ENCODE results near the gene ABTB1.

ABTB1 gene

DNA sequence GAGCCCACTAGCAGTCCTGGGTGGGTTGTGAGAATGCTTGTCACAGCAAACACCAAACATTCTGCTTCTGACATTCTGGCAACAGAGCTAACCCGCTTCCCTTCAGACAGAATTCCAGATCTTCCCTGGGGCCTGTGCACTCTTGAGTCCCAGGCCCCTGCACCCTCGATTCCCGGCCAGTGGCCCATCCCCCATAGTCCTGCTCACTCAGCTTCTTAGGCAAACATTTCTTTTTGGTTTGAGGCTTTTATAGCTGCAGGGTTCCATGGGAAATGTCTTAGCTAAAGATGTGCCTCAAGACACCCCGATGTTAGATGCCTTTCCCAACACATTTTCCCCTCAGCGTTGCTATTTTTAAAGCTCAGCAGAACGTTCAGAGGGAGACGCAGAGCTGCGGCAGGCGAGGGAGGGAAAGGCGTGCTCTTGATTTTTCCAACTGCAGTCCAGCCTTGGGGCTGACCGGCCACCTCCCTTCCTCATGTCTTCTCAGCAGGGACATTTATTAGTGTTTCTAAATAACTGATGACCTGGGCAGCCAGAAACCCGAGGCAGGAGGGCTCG lies 35.2 kb downstream of the ABTB1 start:
- DNase-seq = no peak

DNA sequence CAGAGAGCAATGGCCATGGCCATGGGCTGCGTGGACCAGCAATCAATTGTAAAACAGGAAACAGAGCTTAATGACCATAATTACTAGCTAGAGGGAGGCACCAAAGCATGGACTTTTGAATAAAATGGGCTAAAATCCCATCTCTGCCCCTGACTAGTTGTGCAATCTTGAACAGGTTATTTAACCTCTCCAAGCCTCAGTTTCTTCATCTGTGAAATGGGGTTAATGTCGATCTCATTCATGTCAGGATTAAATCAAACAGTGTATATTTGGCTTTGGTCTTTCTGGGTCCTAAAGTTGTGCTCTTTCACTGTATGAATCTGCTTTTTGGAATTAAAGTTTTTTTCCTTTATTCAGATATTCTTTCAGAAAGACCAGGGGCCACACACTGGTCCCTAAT lies 36.1 kb downstream of the ABTB1 start:
- no peak for DNase-seq

DNA sequence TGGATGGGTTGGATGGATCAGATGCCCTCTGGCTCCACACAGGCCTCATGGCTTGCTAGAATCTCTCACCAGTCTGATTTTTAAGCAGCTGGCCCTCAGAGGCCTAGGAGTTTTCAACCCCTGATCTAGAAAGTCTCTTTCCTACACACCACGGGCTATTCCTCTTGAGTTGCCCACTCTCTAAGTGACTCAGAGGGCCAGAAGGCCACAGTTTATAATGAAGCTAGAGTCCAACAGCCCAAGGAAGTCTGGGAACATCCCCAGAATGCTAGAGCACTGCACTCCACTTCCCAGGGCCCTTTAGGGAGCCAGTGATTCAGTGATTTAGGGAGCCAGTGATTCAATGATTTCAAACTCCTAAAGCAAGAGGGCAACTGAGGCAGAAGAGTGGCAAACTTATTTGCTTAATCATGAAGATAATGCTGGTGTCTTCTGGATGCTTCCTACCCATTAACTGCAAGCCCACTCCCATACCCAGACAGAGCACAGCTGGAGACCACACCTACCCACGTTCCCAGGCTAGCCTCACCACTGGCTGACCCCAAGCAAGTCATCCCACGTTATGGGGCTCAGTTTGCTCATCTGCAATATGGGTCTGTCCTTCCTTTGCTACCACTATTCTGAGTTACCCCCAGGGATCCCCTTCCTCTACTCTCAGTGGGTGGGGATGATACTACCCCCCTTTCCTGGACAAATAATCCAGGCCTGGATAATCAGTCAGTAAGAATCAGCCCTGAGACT lies 36.7 kb downstream of the ABTB1 start:
- DNase-seq = no peak

DNA sequence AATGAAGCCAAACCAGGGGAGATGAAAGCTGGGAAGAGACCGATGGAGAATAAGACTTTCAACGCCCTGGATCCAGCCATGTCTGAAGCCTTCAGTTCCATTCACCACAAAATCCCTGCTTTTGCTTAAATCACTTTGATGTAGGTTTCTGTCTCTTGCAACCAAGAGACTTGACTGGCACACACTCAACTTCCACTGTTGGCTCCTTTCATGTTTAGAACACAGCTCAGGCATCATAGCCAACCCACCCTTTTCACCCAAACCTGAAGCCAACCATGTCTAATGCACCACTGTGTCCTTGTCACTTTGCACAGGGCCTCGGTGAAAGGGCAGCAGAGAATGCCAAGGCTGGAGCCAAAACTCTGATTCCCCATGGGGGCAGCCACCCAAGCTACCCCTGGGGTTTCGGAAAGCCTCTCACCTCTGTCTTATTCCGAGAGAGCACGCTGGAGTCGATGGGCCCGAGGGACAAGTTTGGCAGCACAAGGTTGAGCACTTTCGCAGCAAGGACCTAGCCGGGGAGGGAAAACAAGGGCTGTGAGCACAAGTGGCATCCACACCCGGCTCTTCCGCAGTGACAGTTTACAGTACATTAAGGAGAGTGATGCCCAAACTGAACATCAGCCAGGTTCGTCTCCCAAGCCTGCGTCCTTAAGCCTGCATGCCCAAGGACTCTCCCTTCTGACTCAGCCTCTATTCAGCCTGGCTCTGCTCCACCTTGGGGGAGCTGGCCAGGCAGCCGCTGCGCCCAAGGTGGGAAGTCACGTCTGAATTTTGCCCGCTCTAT lies 37.6 kb downstream of the ABTB1 start:
- no peak for DNase-seq

DNA sequence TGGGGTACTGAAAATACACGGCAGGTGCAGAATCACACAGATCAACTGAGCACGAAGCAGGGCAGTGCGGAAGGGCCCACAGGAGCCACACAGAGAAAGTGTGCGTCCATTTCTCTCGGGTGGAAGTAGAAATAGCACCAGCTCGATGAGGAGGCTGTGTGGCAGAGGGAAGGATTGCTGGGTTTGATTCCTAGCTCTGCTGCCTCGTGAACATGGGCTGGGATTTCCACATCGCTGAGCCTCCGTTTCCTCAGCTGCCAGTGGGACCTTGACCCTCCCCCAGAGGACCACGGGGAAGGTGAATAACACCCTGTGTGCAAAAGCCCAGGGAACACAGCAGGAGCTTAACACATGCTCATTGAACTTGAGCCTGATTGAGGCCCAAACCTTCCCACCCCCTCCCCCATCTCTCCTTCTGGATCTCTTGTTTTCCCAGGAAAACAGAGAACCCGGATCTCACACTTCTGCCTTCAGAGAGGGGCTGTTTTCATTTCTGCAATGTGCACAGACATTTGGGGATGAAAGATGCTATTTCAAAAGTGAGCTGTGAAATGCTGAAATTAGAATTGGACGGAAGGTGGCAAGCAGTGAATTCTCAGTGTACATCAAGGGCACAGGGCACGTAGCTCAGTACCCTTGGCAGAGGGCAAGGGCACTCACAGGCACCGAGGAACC lies 38.4 kb downstream of the ABTB1 start:
- DNase-seq = no peak

DNA sequence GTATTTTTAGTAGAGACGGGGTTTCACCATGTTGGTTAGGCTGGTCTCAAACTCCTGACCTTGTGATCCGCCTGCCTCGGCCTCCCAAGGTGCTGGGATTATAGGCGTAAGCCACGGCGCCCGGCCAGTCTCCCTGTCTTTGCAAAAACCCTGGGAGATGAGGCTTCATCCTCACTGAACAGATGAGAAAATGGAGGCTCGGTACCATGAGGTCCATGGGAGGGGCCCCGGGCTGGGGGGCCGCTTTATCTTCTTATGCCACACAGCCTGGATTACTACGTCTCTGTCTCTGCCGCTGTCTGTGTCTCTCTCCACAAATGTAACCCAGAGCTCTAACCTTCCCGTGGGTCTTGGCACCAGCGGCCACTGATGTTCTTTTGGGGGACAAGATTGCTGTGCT lies 39.1 kb downstream of the ABTB1 start:
- DNase-seq = no peak

DNA sequence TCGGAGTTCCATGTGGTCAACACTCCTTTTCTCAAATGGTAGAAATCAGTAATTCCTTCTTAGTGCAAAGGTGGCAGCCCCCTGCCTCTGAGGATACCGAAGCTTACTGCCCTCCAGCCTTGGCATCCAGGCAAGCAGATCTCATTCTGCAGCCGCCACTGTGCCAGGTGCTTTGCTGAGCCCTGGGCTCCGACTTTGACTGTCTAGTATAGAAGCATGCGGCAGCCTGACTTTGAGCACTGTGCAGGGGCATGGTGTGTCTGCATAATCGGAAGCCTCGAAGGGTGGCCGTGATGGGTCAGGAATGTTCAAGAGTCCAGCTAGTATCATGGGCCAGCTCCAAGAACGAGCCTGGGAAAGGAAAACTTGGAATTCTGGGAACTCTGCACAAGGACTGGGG lies 39.7 kb downstream of the ABTB1 start:
- DNase-seq = no peak

DNA sequence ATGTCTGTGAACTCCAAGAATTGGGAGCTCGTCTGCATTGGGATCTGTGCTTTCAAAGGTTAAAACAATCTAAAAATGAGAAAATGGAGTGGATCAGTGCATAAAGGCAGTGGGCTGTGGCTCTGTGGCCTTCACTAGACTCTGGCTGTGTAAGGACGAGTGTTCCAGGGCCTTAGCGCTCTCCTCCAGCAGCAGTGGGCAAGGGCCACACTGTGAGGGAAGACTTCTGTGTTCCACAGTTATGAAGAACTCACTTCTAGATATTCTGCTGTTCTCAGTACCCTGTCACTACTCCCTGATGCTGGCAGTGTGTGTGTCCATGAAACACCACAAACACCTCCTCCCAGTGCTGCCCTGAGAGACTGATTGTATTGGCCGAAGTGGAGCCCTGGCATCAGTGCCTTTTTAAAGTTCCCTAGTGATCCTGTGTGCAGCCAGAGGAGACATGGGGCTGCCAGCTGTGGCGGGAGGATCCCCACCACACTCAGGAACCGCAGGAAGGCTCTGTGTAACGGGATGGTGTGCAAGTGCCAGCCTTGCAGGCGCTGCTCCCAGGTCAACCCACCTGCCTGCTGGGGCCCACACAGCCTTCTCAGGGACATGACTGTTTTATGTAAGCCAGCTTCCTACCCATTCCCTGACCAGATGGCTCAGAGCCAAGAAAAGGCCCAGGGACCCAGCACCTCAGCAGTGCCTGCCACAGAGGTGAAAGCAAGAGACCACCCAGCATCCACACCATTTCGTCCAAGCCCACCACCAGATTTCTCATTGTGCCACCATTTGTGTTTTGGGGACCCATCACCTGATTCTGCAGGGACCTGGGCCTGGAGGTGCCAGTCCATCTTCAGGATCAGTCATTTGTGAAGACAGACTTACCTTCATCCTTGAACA lies 40.4 kb downstream of the ABTB1 start:
- no peak for DNase-seq

DNA sequence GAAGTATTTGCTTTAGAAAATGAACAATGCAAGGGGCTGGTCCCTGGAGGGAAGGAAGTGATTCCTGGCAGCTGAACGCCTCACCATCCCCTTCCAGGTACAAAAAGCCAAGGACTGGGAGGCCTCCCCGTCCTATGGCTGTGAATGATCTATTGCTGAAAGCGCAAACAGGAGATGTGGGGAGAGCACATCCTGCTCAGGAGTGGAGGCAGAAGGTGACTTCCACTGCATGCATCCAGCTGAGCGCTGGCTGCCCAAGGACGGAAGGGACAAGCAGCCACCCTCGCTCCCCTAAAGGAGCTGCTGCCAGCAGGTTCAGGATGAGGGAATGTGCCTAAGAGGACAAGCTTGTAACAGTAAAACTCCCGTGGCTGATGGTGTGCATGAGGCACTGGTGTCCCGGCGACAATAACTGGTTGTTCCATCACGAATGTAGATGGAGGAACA lies 41.4 kb downstream of the ABTB1 start:
- no peak for DNase-seq

DNA sequence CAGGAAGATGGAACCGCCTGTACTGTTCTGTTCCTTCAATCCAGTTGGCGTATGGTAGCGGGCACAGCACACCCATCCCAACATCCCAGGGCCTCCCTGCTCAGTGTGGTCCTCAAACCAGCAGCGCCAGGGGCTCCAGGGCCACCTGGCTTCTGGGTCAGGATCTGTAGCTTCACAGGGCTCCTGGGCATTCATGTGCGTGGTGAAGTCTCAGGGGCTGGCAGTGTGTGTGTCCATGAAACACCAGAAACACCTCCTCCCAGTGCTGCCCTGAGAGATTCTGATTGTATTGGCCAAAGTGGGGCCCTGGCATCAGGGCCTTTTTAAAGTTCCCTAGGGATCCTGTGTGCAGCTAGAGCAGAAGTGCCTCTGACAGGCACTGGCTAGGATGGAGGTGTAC lies 42.1 kb downstream of the ABTB1 start:
- DNase-seq = no peak

DNA sequence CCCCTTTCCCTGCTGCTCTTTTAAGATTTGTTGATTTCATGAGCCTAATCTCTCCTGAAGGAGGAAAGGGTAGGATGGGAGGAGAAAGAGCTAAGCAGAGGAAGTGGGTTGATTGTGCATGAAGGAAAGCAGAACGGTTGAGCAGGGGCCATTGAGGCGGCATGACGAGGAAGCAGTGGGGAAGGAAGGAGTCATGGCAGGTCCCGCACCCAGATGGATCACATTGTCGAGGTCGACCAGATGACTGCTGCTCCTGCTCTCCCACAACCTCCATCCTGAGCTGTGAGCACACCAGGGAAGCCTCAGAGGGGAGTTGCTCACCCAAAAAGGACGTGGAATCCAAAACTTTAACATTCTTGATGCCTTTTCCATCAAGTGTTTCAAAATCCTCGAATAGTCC lies 42.8 kb downstream of the ABTB1 start:
- no peak for DNase-seq

DNA sequence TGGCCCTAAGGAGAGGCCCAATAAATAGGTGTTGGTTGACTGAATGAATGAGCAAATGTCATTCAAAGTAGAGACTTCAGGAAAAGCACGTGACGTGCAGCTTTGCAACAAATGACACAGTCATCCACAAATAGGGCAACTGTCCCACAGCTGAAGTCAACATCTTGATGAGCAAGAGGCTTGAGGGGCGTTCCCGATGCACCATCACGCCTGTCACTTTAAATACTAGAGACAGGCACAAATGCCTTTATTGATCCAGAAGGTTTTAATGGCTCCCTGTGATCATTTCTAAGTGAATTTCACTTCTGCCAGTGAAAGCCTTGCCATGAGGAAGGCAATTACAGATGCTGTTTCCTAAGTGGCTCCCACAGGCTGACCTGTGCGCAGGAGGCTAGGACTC lies 43.6 kb downstream of the ABTB1 start:
- no peak for DNase-seq

DNA sequence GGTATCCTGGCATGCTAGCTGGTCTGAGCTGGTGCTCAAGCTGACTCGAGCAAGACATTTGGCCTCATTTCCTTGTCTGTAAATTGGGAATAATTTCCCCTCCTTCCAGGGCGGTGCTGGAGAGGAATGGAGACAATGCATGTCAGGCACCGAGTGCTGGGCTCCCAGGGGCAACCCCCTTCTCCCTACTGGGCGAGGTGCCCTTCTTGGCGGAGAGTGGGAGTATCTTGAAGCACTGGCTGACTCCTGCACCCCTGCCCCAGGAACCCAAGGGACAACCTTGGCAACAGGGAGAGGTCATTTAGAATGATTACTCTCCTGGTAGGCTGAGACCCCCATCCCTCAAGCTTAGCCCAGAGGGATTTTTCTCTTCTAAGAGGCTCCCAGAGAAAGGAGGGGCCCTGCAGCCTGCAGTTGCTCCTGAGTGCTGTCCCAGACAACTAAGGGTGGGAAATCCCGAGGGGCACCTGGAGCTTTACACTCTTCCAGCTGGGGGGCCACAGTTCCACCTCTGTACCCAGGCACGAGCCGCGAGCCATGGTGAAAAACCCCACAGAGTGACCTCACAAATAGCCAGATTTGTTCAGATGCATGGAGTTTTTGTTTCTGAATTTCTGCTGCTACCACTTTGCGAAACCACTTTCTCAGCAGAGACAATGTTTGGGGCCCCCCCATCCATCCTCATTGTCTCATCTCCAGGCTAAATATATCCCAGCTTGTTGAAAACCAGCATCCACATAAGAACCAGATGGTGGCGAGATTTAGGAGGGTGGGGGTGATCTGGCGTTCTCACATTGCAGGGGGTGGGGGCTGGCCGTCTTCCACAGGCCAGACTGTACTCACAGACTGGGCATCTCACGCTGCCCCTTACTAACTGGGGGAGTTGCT lies 44.8 kb downstream of the ABTB1 start:
- DNase-seq = no peak

DNA sequence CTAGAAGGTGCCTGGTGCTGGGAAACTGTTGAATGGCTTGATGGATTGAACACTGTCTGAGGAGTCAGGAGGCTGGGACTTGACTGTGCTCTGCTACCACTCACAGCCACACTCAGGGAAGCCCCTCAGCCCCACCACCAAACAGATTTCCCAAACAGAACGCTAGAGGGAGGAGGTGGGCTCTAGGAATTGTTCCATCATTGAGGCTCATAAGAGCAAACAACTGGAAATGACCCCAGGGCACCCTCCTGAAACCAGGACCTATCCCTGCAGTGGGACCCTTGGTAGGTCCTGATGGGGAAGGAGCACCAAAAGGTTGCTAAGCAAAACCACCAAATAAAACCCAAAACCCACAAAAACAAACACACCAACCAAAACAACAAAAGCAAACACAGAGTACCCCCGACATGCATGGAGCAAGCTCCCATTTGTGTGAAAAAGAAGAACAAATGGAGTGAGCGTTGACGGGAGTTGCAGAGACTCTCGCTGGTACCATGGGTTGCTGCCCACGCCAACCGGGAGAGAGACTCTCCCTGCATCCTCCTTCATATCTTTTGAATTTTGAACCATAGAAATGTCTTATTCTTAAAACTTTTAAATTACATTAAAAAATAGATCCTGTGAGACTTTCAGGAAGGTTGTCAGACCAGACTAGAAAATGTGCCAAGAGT lies 45.6 kb downstream of the ABTB1 start:
- DNase-seq = no peak

DNA sequence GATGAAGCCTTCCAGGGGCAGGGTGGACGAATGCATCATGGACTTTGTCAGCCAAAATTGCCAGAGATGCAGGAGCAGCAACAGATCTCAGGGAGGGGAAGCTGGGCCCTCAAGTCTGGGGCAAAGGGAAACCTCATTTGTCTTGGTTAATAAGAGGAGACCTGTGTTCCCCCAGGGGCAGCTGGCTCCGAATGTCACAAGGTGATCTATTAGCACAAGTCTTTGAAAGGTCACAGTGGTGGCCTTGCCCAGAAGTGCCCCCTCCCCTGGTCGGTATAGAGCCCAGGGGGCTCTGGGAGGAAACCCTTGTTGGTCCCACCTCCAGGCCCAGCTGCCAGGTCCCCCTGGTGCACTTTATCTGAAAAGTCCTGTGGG lies 46.2 kb downstream of the ABTB1 start:
- no peak for DNase-seq

DNA sequence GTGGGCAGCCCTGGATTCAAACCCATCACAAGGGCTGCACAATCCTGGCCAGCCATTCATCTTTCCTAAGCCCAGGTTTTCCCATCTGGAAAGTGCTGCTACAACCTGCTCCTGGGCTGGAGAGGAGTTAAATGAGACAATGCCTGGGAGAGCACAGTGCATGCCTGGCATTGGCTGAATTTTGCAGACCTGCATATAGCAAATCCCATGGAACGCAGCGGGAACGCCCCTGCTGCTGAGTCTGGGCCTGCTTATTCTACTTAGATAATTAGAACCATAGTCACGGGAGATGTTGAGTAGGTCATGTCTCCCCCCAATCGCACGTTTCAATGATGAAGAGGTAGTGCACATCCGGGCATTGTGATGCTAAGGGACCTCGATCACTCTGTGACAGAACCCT lies 46.6 kb downstream of the ABTB1 start:
- no peak for DNase-seq

DNA sequence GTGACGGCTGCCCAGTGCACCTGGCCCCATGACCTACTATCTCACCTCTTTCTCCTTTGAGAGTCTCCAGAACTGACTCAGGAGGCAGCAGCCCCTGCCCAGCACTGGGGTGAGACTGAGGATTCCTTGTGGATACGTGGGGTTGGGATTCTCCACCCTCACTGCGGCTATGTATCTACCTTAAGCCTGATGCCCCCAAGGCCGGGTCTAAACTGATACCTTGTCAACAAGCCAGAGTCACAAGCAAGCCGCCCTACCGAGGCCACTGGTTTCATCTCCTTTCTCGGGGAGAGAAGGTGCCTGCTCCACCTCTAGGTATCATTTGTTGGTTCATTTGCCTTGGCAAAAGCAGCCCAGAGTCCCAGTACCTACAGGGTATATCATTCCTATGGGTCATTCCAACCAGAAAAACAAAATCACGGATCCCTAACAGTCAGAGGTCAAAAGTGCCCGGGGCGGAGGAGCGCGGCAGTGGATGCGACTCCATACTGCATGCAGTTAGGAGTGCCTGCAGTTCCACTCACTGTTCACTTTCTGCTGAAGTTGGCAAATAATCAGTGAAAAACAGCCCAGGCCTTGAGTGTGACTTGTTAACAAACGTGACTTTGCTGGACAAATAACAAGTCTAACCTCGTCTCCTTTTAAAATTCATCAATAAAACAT lies 47.5 kb downstream of the ABTB1 start:
- DNase-seq = no peak

DNA sequence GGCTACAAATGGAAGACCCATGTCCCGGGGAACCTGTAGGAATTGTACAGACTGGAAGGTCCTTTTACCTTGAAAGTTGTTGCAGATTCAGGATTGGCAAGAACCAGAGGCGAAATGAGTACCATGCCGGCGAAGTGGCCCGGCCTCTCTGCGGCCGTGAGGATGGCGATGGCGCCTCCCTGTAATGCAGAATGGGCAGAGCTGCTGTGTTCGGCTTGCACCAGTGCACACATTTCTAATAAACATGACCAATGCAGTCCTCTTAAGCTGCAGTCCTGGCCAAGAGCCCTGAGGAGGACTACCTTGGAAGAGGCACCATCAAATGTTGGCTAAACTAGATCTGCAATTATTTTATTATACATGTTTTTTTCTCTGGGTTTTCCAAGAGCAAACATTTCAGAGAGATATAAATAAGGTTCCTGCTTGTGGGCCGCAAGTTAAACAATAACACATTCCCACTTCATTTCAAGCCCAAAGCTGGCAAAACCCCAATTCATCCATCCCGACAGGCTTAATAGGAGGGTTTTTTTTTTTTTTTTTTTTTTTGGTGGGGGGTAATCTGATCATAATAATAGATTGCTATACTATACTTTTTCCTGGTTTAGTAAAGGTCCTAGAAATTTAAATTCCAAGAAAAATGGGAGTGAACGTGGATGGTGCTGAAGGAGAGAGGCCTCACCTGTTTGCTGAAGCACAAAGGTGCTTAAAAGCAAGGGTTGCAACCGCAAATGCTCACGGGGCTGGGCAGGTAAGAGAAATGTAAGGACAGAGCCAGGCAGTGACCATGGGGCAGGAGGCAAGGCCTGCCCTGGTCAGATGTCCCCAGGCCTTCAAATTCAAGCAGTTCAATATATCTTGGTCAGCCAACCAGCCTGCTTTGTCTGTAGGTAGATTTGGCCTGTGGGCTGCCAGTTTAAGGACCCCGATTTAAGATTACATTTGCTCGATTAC lies 48.5 kb downstream of the ABTB1 start:
- DNase-seq = no peak

DNA sequence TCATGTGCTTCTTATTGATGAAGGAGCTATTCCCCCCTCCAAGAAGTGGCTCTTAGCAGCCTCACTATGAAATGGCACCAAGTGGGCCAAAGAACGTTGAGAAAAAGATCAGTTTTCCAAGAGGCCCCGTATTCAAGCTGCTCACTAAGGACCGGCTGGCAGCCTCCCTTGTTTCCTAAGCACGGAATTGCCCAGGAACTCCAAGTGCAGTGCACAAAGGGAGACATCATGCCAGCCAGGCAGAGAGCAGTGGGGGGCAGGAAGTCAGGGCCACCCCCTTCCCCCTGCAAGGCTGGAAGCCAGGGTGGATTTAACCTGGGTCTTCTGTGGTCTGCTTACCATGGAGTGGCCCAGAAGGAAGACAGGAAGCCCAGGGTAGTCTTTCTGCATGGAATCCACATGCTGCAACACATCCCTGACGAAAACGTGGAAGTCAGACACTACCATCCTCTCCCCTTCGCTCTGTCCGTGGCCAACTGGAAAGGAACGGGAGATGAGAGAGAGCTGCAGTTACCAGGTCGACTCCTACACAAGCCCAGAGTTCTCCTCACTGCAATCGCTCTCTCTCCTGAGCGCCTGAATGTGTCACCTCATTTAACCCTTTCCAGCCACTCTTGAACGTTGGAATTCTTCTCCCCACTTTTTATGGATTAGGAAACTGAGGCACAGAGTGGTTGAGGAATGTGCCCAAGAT lies 49.5 kb downstream of the ABTB1 start:
- DNase-seq = no peak

All from SW 1271 (cell line).